Caco-2 (cell line): ENCODE measurements around the gene SNX20. TPM values are rescaled to one million over a fixed set of nuclear protein-coding genes. Genes with fewer than 3 reads are reported as not detected.

Experiments used
- BruUV-seq: library from RNA; stranded (reverse); fragments of 400-500 nt; replicated peaks from 2 replicates; lab custom pipeline; 2021; lab: Mats Ljungman, UMichigan
- CTCF ChIA-PET: fragments of 300-600 bp; sonication (Branson Sonifier 250); formaldehyde crosslinking; loops from one replicate; lab custom pipeline; 2022; ENCODE audit warnings: antibody characterized with exemption; lab: Charles Lee
- POLR2A ChIA-PET: fragments of 300-600 bp; sonication (Branson Sonifier 250); formaldehyde crosslinking; loops from one replicate; lab custom pipeline; 2022; ENCODE audit warnings: antibody characterized with exemption; lab: Charles Lee
- DNase-seq, 2 experiments: peaks; one replicate each; pipeline versions ENCODE4 v3.0.0 to v3.0.0-alpha.2; 2020 to 2022
- H3K27me3 ChIP-seq: replicated peaks from 2 replicates; pipeline ENCODE4 v1.6.0; 2011; ENCODE audit warnings: low read length; ENCODE audit not compliant: control insufficient read depth, insufficient read depth
- H3K36me3 ChIP-seq: 2 replicates; pipeline ENCODE4 v1.5.1; 2011; ENCODE audit warnings: low read length; ENCODE audit not compliant: control insufficient read depth, insufficient read depth
- H3K4me1 ChIP-seq: fragments of 250-450 bp; sonication (Bioruptor Pico); 2 replicates; pipeline ENCODE4 v1.5.1; 2020; ENCODE audit warnings: mild to moderate bottlenecking
- H3K4me3 ChIP-seq: 2 replicates; pipeline ENCODE4 v1.5.1; 2011; ENCODE audit warnings: low read depth, mild to moderate bottlenecking, control low read depth, low read length
- H3K9me3 ChIP-seq: fragments of 250-450 bp; sonication (Bioruptor Pico); 2 replicates; pipeline ENCODE4 v1.5.1; 2020; ENCODE audit warnings: mild to moderate bottlenecking, moderate library complexity
- H3K27ac Mint-ChIP-seq: one replicate; pipeline ENCODE4 v1.8.0; 2022; ENCODE audit warnings: mixed read lengths; ENCODE audit not compliant: unreplicated experiment
- H3K27me3 Mint-ChIP-seq: one replicate; pipeline ENCODE4 v1.8.0; 2022; ENCODE audit warnings: mixed read lengths; ENCODE audit not compliant: insufficient read depth, unreplicated experiment
- H3K36me3 Mint-ChIP-seq: one replicate; pipeline ENCODE4 v1.8.0; 2022; ENCODE audit warnings: mild to moderate bottlenecking, mixed read lengths; ENCODE audit not compliant: insufficient read depth, unreplicated experiment
- H3K4me1 Mint-ChIP-seq: one replicate; pipeline ENCODE4 v1.8.0; 2022; ENCODE audit warnings: low read depth, mixed read lengths; ENCODE audit not compliant: unreplicated experiment
- H3K4me3 Mint-ChIP-seq: one replicate; pipeline ENCODE4 v1.8.0; 2022; ENCODE audit warnings: mild to moderate bottlenecking, moderate library complexity, mixed read lengths; ENCODE audit not compliant: unreplicated experiment
- H3K9me3 Mint-ChIP-seq: one replicate; pipeline ENCODE4 v1.8.0; 2022; ENCODE audit warnings: mixed read lengths; ENCODE audit not compliant: unreplicated experiment
- intact Hi-C: fragments of 100-400 bp; cut with micrococcal nuclease; formaldehyde crosslinking; loops from one replicate; pipeline ENCODE4 v1.10.0; 2022; ENCODE audit not compliant: unreplicated experiment
- total RNA-seq: library from RNA; stranded (reverse); gene quantifications from 2 replicates; pipeline ENCODE4 v1.2.3, GENCODE V29; 2022
- TF ChIP-seq, protein P1 (sequence below), 2 experiments: fragments of 200-600 bp in 1 of 2; IDR thresholded peaks; 1 replicate in 1 of 2; 2 replicates in 1 of 2; pipeline versions ENCODE4 v1.5.1 to v1.8.0; 2011 to 2022; ENCODE audit warnings: antibody characterized with exemption in 1 of 2, control low read depth in 1 of 2, inconsistent platforms in 1 of 2, low read depth in 1 of 2, low read length in 1 of 2, mild to moderate bottlenecking in 1 of 2, moderate library complexity in 1 of 2; ENCODE audit not compliant: insufficient read depth in 1 of 2, severe bottlenecking in 1 of 2, unreplicated experiment in 1 of 2

SNX20 gene
- total RNA-seq, 1 experiment from 2014 or later, result not detected

DNA sequence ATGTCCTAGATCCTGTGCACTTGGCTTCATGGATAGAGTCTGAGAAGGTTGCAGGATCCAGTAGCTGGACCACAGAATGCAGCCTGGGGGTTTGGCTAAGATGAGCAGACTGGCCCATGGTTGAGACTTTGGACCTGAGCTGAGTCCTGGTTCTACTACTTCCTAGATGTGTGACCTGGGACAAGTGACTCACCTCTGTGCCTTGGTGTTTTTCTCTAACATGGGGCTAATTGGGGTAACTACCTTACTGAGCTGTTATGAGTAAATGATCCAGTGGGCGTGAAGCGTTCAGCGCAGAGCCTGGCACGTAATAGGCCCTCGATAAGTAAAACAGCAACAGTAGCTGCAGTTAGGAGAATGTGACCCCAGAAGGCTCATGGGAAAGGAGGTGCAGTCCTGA lies 38.8 kb downstream of the SNX20 start:
- H3K27ac Mint-ChIP-seq, result no peak overlapping the region
- no peaks in the 10 kb centered on the region for H3K4me1 Mint-ChIP-seq
- intact Hi-C loops, result no loop called here
- H3K9me3 Mint-ChIP-seq, result no peaks in the 10 kb centered on the region
- no peaks in the 10 kb centered on the region for H3K27me3 Mint-ChIP-seq
- BruUV-seq, result no TSS peak
- no peaks in the 10 kb centered on the region for H3K36me3 ChIP-seq
- ChIA-PET POLR2A (no interaction called here), CTCF (interaction anchor here (1.0 to 1.9 kb wide), 4 partner anchors 23 to 270 kb away, joined by 3 to 5 read pairs (median 4); partner anchors contain the start of gene NKD1)
- H3K36me3 Mint-ChIP-seq, result peaks cover 24% of the 10 kb centered on the region
- no peak overlapping the region for H3K4me3 ChIP-seq
- H3K4me3 Mint-ChIP-seq, result no peak overlapping the region
- DNase-seq, result no peak
- H3K9me3 ChIP-seq, result no peaks in the 10 kb centered on the region
- H3K4me1 ChIP-seq, result no peaks in the 10 kb centered on the region
- TF ChIP-seq, protein P1, sequence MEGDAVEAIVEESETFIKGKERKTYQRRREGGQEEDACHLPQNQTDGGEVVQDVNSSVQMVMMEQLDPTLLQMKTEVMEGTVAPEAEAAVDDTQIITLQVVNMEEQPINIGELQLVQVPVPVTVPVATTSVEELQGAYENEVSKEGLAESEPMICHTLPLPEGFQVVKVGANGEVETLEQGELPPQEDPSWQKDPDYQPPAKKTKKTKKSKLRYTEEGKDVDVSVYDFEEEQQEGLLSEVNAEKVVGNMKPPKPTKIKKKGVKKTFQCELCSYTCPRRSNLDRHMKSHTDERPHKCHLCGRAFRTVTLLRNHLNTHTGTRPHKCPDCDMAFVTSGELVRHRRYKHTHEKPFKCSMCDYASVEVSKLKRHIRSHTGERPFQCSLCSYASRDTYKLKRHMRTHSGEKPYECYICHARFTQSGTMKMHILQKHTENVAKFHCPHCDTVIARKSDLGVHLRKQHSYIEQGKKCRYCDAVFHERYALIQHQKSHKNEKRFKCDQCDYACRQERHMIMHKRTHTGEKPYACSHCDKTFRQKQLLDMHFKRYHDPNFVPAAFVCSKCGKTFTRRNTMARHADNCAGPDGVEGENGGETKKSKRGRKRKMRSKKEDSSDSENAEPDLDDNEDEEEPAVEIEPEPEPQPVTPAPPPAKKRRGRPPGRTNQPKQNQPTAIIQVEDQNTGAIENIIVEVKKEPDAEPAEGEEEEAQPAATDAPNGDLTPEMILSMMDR (IDR thresholded peaks at IDR 0.05; ENCODE audit: insufficient read depth in 1 of 2, low read depth in 1 of 2, low read length in 1 of 2, severe bottlenecking in 1 of 2, unreplicated experiment in 1 of 2), result no peak
- no peaks in the 10 kb centered on the region for H3K27me3 ChIP-seq

DNA sequence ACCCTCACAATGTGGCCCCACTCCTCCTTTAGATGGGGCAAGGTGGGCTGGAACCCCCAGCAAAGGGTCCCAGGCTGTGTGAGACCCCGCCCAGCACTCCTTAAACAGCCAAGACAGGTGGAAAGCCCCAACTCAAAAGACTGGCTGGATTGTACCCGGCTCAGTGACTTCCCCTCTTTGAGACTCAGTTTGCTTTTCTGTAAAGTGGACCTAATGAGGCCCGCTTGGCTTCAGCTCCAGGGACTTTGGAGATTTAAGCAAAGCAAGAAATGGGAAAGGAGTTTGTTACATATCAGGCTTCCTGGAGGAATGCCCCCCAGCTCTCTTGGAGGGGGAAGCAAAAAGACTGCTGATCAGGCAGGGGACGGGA lies 39.3 kb downstream of the SNX20 start:
- Mint-ChIP-seq H3K36me3 (peaks cover 24% of the 10 kb centered on the region), H3K9me3 (no peaks in the 10 kb centered on the region), H3K4me1 (no peaks in the 10 kb centered on the region), H3K4me3 (no peak overlapping the region), H3K27me3 (no peaks in the 10 kb centered on the region), H3K27ac (no peak overlapping the region)
- Histone ChIP-seq H3K4me1 (no peaks in the 10 kb centered on the region), H3K36me3 (no peaks in the 10 kb centered on the region), H3K27me3 (no peaks in the 10 kb centered on the region), H3K9me3 (no peaks in the 10 kb centered on the region), H3K4me3 (no peak overlapping the region)
- POLR2A ChIA-PET, result no interaction called here
- no peak for DNase-seq
- CTCF ChIA-PET, result interaction anchor here (1.0 to 1.9 kb wide), 4 partner anchors 24 to 269 kb away, joined by 3 to 5 read pairs (median 4); partner anchors contain the start of gene NKD1
- no TSS peak for BruUV-seq
- TF ChIP-seq, protein P1 (IDR thresholded peaks at IDR 0.05; ENCODE audit: insufficient read depth in 1 of 2, low read depth in 1 of 2, low read length in 1 of 2, severe bottlenecking in 1 of 2, unreplicated experiment in 1 of 2), result no peak
- intact Hi-C loops, result no loop called here

DNA sequence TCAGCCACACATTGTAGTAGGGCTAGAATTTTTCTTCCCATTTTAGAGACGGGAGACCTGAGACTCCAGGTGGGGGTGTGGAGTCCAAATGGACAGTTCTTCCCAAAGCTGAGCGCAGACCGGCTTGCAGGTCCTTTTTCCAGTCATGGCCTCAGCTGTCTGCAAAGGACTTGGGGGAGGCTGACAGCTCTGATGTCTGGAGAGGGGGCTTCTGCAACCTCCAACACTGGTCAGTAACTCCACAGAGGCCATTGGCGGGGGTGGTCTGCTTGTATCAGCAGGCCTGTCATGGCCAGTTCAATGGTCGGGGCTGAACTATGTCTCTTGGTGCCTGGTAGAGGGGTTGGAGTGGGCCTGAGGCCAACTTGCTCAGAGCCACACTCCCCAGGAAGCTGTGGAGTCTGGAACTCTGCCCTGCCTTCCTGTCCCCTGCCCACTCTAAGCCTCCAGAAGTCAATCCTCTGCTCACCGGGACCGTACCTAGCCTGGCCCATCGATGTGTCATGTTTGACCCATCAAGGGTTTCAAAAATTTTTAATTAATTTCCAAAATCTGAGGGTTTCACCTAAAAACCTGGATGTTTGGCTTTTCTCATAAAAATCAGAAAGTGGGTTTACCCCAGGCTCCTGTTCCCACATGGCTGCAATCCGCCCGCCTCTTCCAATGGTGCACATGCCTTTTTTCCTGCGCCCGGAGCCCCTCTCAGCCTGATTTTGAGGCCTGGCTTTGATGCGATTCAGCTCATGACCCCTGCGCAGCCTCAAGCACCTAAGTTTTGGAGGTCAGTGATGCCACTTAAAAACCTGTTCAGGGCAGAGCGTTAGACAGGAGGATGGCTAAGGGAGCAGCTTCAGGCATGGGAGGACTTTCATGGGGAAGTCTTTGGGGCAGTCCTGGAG lies 39.9 kb downstream of the SNX20 start:
- H3K4me1 Mint-ChIP-seq, result no peaks in the 10 kb centered on the region
- BruUV-seq, result no TSS peak
- no peaks in the 10 kb centered on the region for H3K9me3 Mint-ChIP-seq
- Histone ChIP-seq H3K4me3 (no peak overlapping the region), H3K9me3 (no peaks in the 10 kb centered on the region), H3K4me1 (no peaks in the 10 kb centered on the region), H3K36me3 (no peaks in the 10 kb centered on the region), H3K27me3 (no peaks in the 10 kb centered on the region)
- ChIA-PET POLR2A (no interaction called here), CTCF (interaction anchor here (1.3 kb wide), 1 partner anchor 268 kb away, joined by 3 read pairs; no protein-coding TSS in a partner anchor)
- no peak overlapping the region for H3K4me3 Mint-ChIP-seq
- H3K27me3 Mint-ChIP-seq, result no peaks in the 10 kb centered on the region
- TF ChIP-seq, protein P1 (IDR thresholded peaks at IDR 0.05; ENCODE audit: insufficient read depth in 1 of 2, low read depth in 1 of 2, low read length in 1 of 2, severe bottlenecking in 1 of 2, unreplicated experiment in 1 of 2), result no peak
- H3K36me3 Mint-ChIP-seq, result peaks cover 22% of the 10 kb centered on the region
- no peak for DNase-seq
- no peak overlapping the region for H3K27ac Mint-ChIP-seq
- intact Hi-C loops, result no loop called here
